ENCODE results near the gene LGALS4. TPM values are rescaled to one million over a fixed set of nuclear protein-coding genes. Genes with fewer than 3 reads are reported as not detected.
"Not testable (repeated sequence)": the region's sequence is repeated elsewhere in the genome, so short reads cannot be mapped to it uniquely, and the experiment has no call there.

The LGALS4 gene
- total RNA-seq, 1 experiment from 2014 or later, result not detected

DNA sequence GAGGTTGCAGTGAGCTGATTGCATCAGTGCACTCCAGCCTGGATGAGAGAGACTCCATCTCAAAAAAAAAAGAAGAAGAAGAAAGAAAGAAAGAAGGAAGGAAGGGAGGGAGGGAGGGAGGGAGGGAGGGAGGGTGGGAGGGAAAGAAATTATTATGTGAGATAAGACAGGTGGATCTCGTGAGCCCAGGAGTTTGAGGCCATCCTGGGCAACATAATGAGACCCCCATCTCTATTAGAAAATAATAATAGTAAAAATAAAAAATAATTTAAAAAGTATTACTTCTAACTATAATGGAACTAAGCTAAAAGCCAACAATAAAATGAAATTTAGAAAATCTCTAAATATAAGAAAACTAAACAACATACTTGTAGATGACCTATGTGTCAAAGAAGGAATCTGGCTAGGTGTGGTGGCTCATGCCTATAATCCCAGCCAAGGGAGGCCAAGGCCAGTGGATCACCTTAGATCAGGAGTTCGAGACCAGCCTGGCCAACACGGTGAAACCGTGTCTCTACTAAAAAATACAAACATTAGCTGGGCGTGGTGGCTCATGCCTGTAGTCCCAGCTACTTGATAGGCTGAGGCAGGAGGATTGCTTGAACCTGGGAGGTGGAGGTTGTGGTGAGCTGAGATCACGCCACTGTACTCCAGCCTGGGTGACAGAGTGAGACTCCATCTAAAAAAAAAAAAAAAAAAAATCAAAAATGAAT is 51.8 kb downstream of the LGALS4 start:
- DNase-seq (ENCODE audit: unreplicated experiment); BruUV-seq (replicated peaks); H3K4me1 Mint-ChIP-seq (ENCODE audit: insufficient read depth, unreplicated experiment); H3K4me3 Mint-ChIP-seq (ENCODE audit: unreplicated experiment); H3K27me3 Mint-ChIP-seq (ENCODE audit: insufficient read depth, unreplicated experiment); H3K36me3 Mint-ChIP-seq (ENCODE audit: insufficient read depth, unreplicated experiment); H3K9me3 Mint-ChIP-seq (ENCODE audit: unreplicated experiment); intact Hi-C loops (cut with micrococcal nuclease); H3K27ac Mint-ChIP-seq (ENCODE audit: low read depth, unreplicated experiment): not testable (repeated sequence)
- ChIA-PET POLR2A (interaction anchor here (0.6 to 1.9 kb wide), 5 partner anchors 14 to 642 kb away, joined by 3 to 4 read pairs (median 3); no protein-coding TSS in a partner anchor), CTCF (interaction anchor here (1.2 kb wide), 1 partner anchor 25 kb away, joined by 4 read pairs; no protein-coding TSS in a partner anchor)

DNA sequence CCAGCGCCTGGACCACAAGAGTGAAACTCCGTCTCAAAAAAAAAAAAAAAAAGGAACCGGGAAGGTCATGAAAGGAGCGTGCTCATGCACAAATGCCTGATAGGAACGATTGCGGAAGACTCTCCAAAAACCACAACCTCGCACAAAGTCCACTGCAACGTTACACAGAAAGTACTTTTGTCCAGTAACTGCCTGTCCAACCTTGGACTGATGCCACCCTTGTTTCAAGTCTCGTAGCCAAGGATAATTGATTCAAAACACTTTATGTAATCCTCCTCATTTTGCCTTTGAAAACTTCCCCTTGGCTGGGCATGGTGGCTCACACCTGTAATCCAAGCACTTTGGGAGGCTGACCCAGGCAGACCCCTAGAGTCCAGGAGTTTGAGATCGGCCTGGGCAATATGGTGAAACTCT is 53.1 kb downstream of the LGALS4 start:
- ChIA-PET CTCF (interaction anchor here (0.6 kb wide), 1 partner anchor 171 kb away, joined by 4 read pairs; the partner anchor contains the start of genes MRPS12 and SARS2), POLR2A (no interaction called here)
- BruUV-seq (replicated peaks), result no TSS peak

GRCh38 chr19:38754196-38754595 is 58.5 kb downstream of the LGALS4 start:
- CTCF ChIA-PET; H3K36me3 Mint-ChIP-seq (ENCODE audit: insufficient read depth, unreplicated experiment); intact Hi-C loops (cut with micrococcal nuclease); H3K27me3 Mint-ChIP-seq (ENCODE audit: insufficient read depth, unreplicated experiment); DNase-seq (ENCODE audit: unreplicated experiment); H3K27ac Mint-ChIP-seq (ENCODE audit: low read depth, unreplicated experiment); BruUV-seq (replicated peaks); POLR2A ChIA-PET; H3K4me1 Mint-ChIP-seq (ENCODE audit: insufficient read depth, unreplicated experiment); H3K4me3 Mint-ChIP-seq (ENCODE audit: unreplicated experiment); H3K9me3 Mint-ChIP-seq (ENCODE audit: unreplicated experiment): not testable (repeated sequence)

More for the DNA sequence above, 53.1 kb downstream of the LGALS4 start:
- no peaks in the 10 kb centered on the region for H3K9me3 Mint-ChIP-seq (ENCODE audit: unreplicated experiment)
- no peak overlapping the region for H3K4me3 Mint-ChIP-seq (ENCODE audit: unreplicated experiment)
- TF ChIP-seq CTCF (IDR thresholded peaks at IDR 0.05; ENCODE audit: unreplicated experiment), result no peak
- H3K4me1 Mint-ChIP-seq (ENCODE audit: insufficient read depth, unreplicated experiment), result no peaks in the 10 kb centered on the region
- no peak overlapping the region for H3K27ac Mint-ChIP-seq (ENCODE audit: low read depth, unreplicated experiment)
- DNase-seq (ENCODE audit: unreplicated experiment), result no peak
- intact Hi-C loops (cut with micrococcal nuclease), result no loop called here
- no peaks in the 10 kb centered on the region for H3K36me3 Mint-ChIP-seq (ENCODE audit: insufficient read depth, unreplicated experiment)
- no peaks in the 10 kb centered on the region for H3K27me3 Mint-ChIP-seq (ENCODE audit: insufficient read depth, unreplicated experiment)

DNA sequence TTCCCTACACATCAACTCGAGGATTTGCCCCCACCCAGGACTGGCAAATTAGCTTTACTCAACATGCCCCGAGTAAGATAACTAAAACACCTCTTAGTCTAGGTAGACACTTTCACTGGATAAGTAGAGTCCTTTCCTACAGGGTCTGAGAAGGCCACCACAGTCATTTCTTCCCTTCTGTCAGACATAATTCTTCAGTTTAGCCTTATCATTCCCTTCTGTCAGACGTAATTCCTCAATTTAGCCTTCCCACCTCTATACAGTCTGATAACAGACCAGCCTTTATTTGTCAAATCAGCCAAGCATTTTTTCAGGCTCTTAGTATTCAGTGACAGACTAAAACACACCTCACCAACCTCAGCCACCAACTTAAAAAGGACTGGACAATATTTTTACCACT is 59.0 kb downstream of the LGALS4 start:
- H3K4me3 Mint-ChIP-seq (ENCODE audit: unreplicated experiment); BruUV-seq (replicated peaks); DNase-seq (ENCODE audit: unreplicated experiment); CTCF ChIA-PET; H3K36me3 Mint-ChIP-seq (ENCODE audit: insufficient read depth, unreplicated experiment); POLR2A ChIA-PET; intact Hi-C loops (cut with micrococcal nuclease); H3K27ac Mint-ChIP-seq (ENCODE audit: low read depth, unreplicated experiment); H3K9me3 Mint-ChIP-seq (ENCODE audit: unreplicated experiment); H3K4me1 Mint-ChIP-seq (ENCODE audit: insufficient read depth, unreplicated experiment); H3K27me3 Mint-ChIP-seq (ENCODE audit: insufficient read depth, unreplicated experiment): not testable (repeated sequence)

Other genes with a start within 250 kb of the LGALS4 start
- 0.56 and 1.9 TPM in 2 replicates for gene MAP4K1, start 195.0 kb downstream of the LGALS4 start, total RNA-seq (2022)
- 342 and 375 TPM in 2 replicates for gene EIF3K, start 193.8 kb downstream of the LGALS4 start, total RNA-seq (2022)
- gene ACTN4, start 165.3 kb downstream of the LGALS4 start, total RNA-seq (2022), result 300 and 320 TPM in 2 replicates
- gene CAPN12, start 68.5 kb downstream of the LGALS4 start, total RNA-seq (2022), result not detected in 2 replicates
- gene LGALS7, start 39.4 kb downstream of the LGALS4 start, total RNA-seq (2022), result 1.1 TPM in 1 of 2 replicates, not detected in the other
- 2.5 and 2.6 TPM in 2 replicates for gene LGALS7B, start 23.7 kb downstream of the LGALS4 start, total RNA-seq (2022)
- 109 and 130 TPM in 2 replicates for gene ECH1, start 18.8 kb upstream of the LGALS4 start, total RNA-seq (2022)
- gene HNRNPL, start 37.0 kb upstream of the LGALS4 start, total RNA-seq (2022), result 288 and 421 TPM in 2 replicates
- 3.7 and 4.7 TPM in 2 replicates for gene RINL, start 65.3 kb upstream of the LGALS4 start, total RNA-seq (2022)
- 35.5 and 37.4 TPM in 2 replicates for gene SIRT2, start 86.7 kb upstream of the LGALS4 start, total RNA-seq (2022)
- 45.1 and 45.4 TPM in 2 replicates for gene NFKBIB, start 87.0 kb upstream of the LGALS4 start, total RNA-seq (2022)
- 0.39 TPM in 1 of 2 replicates, not detected in the other for gene CCER2, start 99.2 kb upstream of the LGALS4 start, total RNA-seq (2022)
- 9.3 and 23.6 TPM in 2 replicates for gene SARS2, start 117.8 kb upstream of the LGALS4 start, total RNA-seq (2022)
- gene MRPS12, start 118.0 kb upstream of the LGALS4 start, total RNA-seq (2022), result 38.1 and 53.3 TPM in 2 replicates
- 5.2 and 5.8 TPM in 2 replicates for gene FBXO17, start 162.8 kb upstream of the LGALS4 start, total RNA-seq (2022)
- 0.28 TPM in 1 of 2 replicates, not detected in the other for gene FBXO27, start 219.6 kb upstream of the LGALS4 start, total RNA-seq (2022)

All from MCF 10A (cell line).